Measurements from ENCODE around the gene EFNA5. TPM values are rescaled to one million over a fixed set of nuclear protein-coding genes. Genes with fewer than 3 reads are reported as not detected.

The EFNA5 gene
- total RNA-seq, 3 donors from 2014 or later (not counting 1 experiment from before 2014, with no cell fraction given), result 2.2 to 8.1 (median 4.3) TPM

- peaks cover 46 to 58% of the 10 kb centered on the region in 2 donors for H3K27me3 Mint-ChIP-seq (ENCODE audit: low read depth in 2 of 2)
- no peaks in the 10 kb centered on the region for H3K9me3 Mint-ChIP-seq
- peak; percentile 99 for TF ChIP-seq CTCF (IDR thresholded peaks at IDR 0.05)
- Histone ChIP-seq H3K4me1 (ENCODE audit: control insufficient read depth, insufficient read depth, low read length) (peaks cover 46% of the 10 kb centered on the region), H3K36me3 (ENCODE audit: control insufficient read depth, insufficient read depth, low read length) (no peaks in the 10 kb centered on the region), H3K9me3 (ENCODE audit: control insufficient read depth, insufficient read depth, low read length) (no peaks in the 10 kb centered on the region), H3K4me3 (ENCODE audit: low read length) (peak overlapping the region; percentile 41), H3K27me3 (ENCODE audit: control insufficient read depth, insufficient read depth, low read length) (peaks cover 66% of the 10 kb centered on the region), H3K27ac (ENCODE audit: low read length) (no peak overlapping the region)
- peak; percentile 73 to 79 for DNase-seq
- peak overlapping the region; percentile 5 to 11 for H3K27ac Mint-ChIP-seq
- WGBS (ENCODE audit: insufficient coverage), result under 1% methylated on average over 30 of the region's 32 CpGs
- no peaks in the 10 kb centered on the region for H3K36me3 Mint-ChIP-seq
- peak overlapping the region; percentile 89 for H3K4me3 Mint-ChIP-seq
- ATAC-seq, result peak; percentile 76 to 85 (median 77)
- intact Hi-C loops (cut with micrococcal nuclease), result loop anchor here (5.0 to 10.0 kb wide), 3 partner anchors 286 to 1409 kb away; no protein-coding TSS in a partner anchor
- H3K4me1 Mint-ChIP-seq, result peaks cover 25 to 39% of the 10 kb centered on the region in 2 donors
These were observed 2.8 kb upstream of the EFNA5 start for GRCh38 chr5:107673368-107674136.

GRCh38 chr5:107673039-107673367 is 2.3 kb upstream of the EFNA5 start:
- Mint-ChIP-seq H3K36me3 (no peaks in the 10 kb centered on the region), H3K4me1 (peaks cover 25 to 39% of the 10 kb centered on the region in 2 donors), H3K27me3 (ENCODE audit: low read depth in 2 of 2) (peaks cover 51 to 64% of the 10 kb centered on the region in 2 donors), H3K9me3 (no peaks in the 10 kb centered on the region), H3K4me3 (peak overlapping the region; percentile 89), H3K27ac (no peak overlapping the region)
- ATAC-seq, result peak in 1 of 3 donors; percentile 9
- Histone ChIP-seq H3K27ac (ENCODE audit: low read length) (no peak overlapping the region), H3K27me3 (ENCODE audit: control insufficient read depth, insufficient read depth, low read length) (peaks cover 64% of the 10 kb centered on the region), H3K9me3 (ENCODE audit: control insufficient read depth, insufficient read depth, low read length) (no peaks in the 10 kb centered on the region), H3K4me1 (ENCODE audit: control insufficient read depth, insufficient read depth, low read length) (peaks cover 46% of the 10 kb centered on the region), H3K36me3 (ENCODE audit: control insufficient read depth, insufficient read depth, low read length) (no peaks in the 10 kb centered on the region), H3K4me3 (ENCODE audit: low read length) (peak overlapping the region; percentile 41)
- intact Hi-C loops (cut with micrococcal nuclease), result loop anchor here (5.0 to 10.0 kb wide), 3 partner anchors 286 to 1408 kb away; no protein-coding TSS in a partner anchor
- WGBS (ENCODE audit: insufficient coverage), result 0% methylated on average over 11 of the region's 11 CpGs
- no peak for TF ChIP-seq CTCF (IDR thresholded peaks at IDR 0.05)
- DNase-seq, result peak in 1 of 2 donors; percentile 15

GRCh38 chr5:107672211-107673038 is 1.7 kb upstream of the EFNA5 start:
- Histone ChIP-seq H3K9me3 (ENCODE audit: control insufficient read depth, insufficient read depth, low read length) (no peaks in the 10 kb centered on the region), H3K27me3 (ENCODE audit: control insufficient read depth, insufficient read depth, low read length) (peaks cover 64% of the 10 kb centered on the region), H3K4me3 (ENCODE audit: low read length) (peak overlapping the region; percentile 43), H3K27ac (ENCODE audit: low read length) (no peak overlapping the region), H3K36me3 (ENCODE audit: control insufficient read depth, insufficient read depth, low read length) (no peaks in the 10 kb centered on the region), H3K4me1 (ENCODE audit: control insufficient read depth, insufficient read depth, low read length) (peaks cover 46% of the 10 kb centered on the region)
- Mint-ChIP-seq H3K9me3 (no peaks in the 10 kb centered on the region), H3K27ac (peak overlapping the region; percentile 56 to 58), H3K4me1 (peaks cover 25 to 39% of the 10 kb centered on the region in 2 donors), H3K4me3 (peak overlapping the region; percentile 89), H3K36me3 (no peaks in the 10 kb centered on the region), H3K27me3 (ENCODE audit: low read depth in 2 of 2) (peaks cover 51 to 66% of the 10 kb centered on the region in 2 donors)
- 1% methylated on average over 63 of the region's 66 CpGs for WGBS (ENCODE audit: insufficient coverage)
- TF ChIP-seq CTCF (IDR thresholded peaks at IDR 0.05), result no peak
- peak; percentile 41 to 53 (median 49) for ATAC-seq
- intact Hi-C loops (cut with micrococcal nuclease), result loop anchor here (5.0 to 10.0 kb wide), 3 partner anchors 285 to 1408 kb away; no protein-coding TSS in a partner anchor
- peak; percentile 30 to 31 for DNase-seq

Measured in natural killer cell (primary cell).